Femur (tissue), 1 donor: Measurements from ENCODE around the gene IBA57.

ENCODE experiments used
- DNase-seq: peaks from one replicate; pipeline ENCODE4 v3.0.0-alpha.2; 2017

The IBA57 gene

DNA sequence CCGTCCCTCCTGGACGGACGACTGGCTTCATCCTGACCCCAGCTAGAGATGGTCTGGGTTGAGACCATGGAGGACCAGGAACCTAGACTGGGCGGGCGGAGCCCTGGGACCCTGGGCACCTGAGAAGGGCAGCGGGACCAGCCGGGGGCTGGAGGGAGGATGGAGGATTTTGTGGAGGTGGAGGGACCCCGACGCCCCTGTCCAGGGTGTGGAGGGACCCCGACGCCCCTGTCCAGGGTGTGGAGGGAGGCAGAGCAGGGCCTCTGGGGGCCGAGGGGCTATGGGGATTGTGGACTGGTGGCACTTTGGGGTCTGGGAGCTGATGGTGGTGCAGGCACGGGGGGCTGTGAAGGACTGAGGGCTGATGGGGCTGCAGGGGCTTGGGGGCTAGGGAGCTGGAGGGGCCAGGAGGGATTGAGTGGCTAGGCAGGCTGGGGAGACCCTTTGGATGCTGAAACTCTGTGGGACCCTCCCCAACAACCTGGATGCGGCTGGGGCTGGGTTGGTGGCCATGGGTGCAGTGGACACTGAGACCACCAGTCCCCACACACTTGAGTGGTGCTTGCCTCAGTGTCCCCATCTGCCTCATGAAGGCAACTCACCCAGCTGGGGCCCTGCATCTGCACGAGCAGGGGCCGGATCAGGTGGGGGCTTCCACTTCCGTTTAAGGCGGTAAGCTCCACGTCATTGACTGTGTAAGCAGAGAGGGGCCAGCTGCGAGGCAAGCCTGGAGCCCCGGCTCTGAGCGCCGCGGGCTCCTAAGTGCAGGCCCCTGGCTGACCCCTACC lies 8.5 kb upstream of the IBA57 start:
- no peak for DNase-seq

DNA sequence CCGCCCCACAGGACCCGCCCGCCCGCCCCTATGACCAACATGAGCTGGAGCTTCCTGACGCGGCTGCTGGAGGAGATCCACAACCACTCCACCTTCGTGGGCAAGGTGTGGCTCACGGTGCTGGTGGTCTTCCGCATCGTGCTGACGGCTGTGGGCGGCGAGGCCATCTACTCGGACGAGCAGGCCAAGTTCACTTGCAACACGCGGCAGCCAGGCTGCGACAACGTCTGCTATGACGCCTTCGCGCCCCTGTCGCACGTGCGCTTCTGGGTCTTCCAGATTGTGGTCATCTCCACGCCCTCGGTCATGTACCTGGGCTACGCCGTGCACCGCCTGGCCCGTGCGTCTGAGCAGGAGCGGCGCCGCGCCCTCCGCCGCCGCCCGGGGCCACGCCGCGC lies 7.9 kb upstream of the IBA57 start:
- DNase-seq: no peak

DNA sequence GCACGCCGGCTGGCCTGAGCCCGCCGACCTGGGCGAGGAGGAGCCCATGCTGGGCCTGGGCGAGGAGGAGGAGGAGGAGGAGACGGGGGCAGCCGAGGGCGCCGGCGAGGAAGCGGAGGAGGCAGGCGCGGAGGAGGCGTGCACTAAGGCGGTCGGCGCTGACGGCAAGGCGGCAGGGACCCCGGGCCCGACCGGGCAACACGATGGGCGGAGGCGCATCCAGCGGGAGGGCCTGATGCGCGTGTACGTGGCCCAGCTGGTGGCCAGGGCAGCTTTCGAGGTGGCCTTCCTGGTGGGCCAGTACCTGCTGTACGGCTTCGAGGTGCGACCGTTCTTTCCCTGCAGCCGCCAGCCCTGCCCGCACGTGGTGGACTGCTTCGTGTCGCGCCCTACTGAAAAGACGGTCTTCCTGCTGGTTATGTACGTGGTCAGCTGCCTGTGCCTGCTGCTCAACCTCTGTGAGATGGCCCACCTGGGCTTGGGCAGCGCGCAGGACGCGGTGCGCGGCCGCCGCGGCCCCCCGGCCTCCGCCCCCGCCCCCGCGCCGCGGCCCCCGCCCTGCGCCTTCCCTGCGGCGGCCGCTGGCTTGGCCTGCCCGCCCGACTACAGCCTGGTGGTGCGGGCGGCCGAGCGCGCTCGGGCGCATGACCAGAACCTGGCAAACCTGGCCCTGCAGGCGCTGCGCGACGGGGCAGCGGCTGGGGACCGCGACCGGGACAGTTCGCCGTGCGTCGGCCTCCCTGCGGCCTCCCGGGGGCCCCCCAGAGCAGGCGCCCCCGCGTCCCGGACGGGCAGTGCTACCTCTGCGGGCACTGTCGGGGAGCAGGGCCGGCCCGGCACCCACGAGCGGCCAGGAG lies 7.2 kb upstream of the IBA57 start:
- no peak for DNase-seq

DNA sequence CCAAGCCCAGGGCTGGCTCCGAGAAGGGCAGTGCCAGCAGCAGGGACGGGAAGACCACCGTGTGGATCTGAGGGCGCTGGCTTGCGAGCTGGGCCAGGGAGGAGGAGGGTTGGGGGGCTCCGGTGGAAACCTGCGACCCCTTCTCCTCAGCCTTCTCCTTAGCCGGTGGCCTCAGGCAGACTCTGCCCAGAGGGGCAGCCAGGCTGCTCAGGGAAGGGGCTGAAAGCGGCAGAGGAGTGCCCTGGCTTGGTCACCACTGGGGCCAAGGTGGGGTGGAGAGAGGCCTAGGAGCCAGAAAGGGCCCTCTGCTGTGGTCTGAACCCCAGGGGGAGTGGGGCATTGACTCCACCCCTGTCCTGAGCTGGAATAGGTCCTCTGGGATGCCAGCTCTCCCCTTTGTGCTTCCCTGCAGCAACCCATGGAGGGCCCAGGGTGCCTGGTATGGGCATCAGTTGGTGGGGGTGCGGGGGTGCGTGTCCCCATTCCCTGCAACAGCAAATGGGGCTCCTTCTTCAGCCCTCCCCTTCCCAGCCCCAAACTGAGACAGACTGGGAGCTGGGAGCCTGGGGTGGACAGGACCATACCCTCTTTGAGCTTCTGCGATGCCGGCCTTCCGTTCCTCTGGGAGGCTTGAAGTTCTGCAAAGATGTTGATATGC lies 6.5 kb upstream of the IBA57 start:
- no peak for DNase-seq

DNA sequence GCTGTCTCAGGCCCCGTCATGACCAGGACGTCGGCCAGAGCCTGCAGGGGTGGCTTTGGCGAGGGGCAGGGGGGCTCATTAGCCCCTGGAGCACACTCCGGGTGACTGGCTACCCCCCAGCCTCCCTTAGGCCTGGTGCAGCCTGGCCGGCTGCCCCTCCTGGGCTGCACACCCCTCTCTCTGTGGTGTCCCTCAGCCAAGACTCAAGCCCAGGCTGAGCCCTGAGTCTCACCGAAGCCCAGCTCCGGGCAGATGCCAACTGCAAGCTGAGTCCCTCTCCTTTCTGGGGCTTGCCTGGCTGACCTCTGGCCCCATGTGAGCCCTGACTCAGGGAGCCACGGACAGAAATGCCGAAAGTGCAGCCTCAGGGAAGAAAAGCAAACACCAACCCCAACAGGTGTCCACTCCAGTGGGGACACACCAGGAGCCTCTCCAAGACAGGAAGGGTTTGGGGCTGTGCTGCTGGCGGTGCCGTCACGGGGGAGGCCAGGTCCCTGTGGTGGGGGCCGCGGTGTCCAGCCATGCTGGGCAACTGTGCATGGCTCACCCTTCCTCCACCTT lies 5.3 kb upstream of the IBA57 start:
- DNase-seq: no peak

DNA sequence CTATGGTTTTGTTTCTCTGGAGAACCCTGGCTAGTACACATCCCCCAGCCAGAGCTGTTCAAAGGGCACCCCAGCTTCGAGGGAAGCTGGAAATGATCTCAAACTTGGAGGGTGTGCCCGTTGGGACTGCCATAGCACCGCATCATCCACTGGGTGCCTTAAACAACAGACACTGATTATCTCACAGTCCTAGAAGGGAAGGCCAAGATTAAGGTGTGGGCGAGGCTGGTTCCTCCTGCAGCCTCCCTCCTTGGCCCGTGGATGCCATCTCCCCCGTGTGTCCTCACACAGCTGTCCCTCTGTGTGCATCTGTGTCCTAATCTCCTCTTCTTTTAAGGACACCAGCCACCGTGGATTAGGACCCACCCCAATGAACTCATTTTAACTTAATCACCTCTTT lies 4.2 kb upstream of the IBA57 start:
- DNase-seq: no peak

DNA sequence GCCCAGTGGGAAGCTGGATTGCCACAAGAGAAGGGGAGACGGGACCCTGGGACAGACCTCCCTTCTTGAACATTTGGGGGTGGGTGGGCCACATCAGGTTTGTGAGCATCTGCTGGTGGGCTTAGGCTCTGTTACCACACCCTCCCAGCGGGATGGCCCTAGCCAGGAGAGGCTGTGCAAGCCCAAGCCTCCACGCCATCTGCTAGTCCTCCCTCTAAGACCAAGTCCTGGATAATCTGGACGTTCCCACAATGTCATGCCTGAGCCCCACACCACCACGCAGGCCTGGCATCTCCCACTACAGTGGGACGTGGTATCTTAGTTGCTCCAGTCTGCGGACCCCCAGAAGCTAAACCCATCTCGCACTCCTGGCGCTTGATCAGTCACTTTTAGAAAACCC lies 3.7 kb upstream of the IBA57 start:
- DNase-seq: no peak

DNA sequence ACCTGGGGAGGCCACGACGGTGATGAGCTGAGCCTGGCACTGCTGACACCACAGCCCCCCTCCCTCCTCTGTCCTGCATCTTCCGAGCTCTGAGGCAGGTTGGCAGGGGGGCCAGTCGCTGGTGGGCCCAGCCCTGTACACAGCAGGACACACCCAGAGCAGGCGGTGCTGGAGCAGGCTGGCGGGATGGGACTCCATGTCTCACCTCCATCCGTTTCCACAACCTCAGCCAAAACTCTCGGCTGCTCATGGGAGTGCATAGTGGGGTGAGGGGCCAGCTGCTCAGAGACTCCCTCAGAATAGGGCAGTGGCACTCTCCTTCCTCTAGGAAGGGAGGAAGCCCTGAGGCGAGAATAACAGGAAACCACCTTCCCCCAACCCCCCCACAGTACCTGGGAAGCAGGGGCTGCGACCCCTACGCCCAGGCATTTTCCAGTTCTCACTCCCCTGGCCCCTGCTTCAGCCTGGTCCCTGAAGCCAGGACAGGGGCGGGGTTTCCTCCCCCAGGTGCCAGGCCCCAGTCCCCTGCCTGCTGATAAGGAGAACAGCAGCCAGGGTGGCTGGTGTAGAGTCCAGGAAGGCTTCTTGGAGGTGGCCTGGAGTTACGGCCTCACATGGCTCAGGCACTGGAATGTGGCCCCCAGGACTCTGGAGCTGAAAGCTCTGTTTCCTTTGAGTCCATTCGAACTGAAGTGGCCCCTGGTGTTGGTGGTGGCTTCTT lies 3.2 kb upstream of the IBA57 start:
- DNase-seq: peak; percentile 72

DNA sequence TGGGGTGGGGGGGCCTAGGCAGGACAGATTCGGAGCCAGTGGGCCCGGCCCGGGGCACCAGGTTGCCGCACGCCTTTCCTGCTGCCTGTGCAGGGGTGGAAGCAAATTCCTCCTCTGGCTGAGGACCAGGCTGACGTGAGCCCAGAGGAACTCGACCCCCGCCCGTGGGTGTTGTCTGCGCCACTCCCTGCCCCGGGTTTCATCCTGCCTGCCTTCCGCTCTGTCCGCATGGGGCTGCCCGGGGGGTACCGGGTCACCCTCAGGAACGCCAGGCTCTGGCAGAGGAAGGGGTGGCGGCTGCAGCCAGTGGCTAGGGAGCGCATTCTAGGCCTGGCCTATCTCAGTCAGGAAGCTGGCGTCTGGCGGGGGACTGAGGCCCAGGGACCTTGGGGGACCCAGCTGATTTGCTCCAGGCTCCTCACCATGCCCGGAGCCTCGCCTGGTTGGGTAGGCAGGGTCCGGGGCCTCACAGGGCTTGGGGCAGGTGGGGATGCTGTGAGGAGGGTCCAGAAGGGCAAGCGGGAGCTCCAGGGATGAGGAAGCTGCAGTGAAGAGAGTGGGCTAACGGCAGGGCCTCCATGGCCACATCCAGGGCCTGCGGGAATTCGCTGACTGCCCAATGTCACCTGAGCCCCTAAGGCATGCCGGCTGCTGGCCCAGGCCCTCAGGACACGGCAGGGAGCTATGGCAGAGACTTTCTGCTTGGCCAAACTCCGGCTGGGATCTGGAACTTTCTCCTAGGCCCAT lies 2.4 kb upstream of the IBA57 start:
- peak; percentile 62 for DNase-seq

DNA sequence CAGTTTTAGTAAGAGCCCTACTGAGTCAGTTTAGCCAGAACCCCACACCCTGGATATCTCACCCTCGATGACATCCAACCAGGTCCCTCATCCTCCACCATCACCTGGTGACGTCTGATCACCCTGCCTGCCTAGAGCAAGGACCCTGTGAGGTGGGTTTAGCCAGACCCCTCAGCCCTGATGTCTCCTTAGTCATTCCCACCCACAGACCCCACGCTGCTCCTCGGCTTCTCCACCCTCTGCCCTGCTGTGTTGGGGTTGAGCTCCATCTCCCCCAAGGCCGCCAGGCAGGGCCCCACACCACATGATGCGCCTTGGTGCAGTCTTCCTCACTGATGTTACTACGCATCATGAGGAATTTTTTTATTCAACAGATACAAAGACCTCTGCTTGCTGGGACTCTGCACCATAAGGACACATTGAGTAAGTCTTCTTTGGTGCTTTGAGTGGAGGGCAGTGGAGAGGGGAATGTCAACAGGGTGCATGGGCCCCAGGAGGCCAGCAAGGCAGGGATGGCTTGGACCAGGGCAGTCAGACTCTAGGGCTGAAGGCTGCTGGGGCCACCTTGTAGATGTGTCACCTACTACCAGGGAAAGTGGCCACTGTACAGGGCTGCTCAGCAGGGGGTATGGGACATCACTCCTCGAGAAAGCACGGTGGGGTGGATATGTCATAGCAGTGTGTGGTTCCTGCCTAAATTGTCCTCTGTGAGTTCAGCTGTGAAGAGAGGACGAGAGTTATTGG lies 1.7 kb upstream of the IBA57 start:
- DNase-seq: no peak

DNA sequence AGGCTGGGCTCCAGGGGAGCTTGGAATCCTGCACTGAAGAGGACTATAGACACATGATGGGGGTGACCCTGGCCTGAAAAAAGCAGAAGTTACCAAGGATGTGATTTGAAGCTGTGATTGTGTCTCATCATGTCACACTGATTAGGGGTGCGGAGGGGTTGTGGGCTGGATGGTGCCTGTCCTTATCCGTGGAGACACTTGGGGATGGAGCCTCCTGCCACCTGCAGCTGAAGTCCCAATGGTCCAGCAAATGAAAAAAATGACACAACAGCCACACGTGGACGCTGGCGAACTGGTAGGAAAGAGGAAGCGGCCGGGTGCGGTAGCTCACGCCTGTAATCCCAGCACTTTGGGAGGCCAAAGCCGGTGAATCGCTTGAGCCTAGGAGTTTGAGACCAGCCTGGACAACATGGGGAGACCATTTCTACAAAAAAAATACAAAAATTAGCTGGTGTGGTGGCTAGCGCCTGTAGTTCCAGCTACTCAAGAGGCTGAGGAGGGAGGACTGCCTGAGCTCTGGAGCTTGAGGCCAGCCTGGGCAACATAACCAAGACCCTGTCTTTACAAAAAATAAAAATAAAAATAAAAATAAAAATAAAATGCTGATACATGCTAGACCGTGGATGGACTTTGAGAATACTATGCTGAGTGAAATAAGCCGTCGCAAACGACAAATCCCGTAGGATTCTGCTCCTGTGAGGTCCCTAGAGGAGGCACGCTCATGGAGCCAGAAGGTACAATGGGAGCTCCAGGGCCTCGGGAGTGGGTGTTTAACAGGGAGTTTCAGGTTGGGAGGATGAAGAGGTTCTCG lies 838 bp upstream of the IBA57 start:
- no peak for DNase-seq

DNA sequence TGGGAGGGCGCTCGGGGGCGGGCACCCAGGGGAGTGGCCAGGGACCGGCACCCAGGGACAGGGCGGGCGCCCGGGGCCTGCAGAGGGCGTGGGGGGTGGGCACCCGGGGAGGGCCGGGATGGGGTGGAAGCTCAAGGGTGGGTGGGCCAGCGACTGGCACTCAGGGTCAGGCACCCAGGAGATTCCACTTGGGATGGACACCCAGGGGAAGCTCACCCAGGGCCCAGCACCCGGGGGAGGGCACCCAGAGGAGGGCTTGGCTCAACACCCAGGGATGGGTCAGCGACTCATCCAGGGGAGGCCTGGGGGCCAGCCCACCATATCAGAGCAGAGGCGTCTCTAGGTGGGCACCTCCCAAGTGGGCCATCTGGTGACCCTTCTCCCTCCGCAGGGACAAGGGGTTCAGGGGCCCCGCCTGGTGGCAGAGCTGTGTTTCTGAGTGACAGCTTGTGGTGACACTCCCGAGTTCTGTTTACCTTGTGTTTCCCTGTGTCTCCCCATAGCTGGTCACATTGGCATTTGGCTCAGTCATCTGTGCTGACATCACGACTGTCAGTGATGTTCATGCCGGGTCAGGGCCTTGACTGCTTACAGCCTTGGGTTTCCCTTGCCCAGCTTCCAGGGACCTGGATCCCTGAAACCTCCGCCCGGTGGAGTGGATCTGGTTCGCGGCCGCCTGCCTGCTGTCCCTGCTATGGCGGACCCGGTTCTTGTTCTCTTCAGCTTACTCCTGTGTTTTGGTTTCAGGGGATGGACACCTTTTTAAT lies 749 bp downstream of the IBA57 start:
- DNase-seq: peak; percentile 85

DNA sequence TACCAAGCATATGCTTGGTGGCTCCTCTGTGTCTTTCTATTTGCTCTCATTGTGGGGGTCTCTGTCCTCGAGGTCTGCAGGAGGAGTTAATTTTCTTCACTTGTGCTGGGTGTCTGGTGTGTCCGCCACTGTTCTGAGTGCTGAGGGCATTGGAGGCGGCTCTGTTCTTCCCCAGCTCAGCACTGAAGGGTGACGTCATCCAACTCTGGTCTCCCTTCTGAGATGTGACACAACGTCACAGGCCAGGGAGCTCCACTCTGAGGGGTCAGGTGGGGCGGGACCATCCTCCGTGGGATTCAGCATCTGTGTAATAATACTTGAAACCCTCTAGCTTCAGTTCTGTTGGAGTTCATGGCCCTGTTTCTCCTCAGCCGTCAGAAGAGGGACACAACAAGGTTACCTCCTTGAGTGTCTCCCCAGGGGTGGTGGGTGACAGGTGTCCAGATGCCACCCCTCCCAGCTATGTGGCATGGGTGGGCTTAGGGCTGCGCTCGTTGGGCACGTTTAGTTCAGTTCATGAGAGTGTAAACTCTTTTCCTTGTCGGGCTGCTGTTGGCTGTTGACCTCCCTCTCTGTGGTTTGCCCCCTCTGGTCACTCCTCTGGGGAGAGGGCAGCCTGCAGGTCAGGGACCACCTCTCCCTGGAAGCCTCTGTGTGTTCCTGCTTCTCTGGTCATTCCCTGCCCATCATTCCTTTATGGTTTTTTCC lies 3.1 kb downstream of the IBA57 start:
- no peak for DNase-seq

DNA sequence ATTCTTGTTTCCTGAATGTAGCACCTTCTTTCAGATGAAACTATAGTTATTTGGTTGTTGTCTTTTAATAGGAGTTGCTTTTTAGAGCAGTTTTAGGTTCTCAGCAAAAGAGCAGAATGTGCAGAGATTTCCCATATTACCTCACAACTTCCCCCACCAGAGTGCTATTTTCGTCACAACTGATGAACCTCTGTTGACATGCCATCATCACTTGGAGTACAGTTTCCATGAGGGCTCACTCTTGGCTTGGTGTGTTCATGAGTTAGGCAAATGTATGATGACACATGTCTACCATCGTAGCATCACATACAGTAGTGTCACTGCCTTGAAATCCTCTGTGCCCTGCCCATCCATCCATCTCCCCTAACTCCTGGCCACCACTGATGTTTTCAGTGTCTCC lies 3.7 kb downstream of the IBA57 start:
- DNase-seq: no peak

DNA sequence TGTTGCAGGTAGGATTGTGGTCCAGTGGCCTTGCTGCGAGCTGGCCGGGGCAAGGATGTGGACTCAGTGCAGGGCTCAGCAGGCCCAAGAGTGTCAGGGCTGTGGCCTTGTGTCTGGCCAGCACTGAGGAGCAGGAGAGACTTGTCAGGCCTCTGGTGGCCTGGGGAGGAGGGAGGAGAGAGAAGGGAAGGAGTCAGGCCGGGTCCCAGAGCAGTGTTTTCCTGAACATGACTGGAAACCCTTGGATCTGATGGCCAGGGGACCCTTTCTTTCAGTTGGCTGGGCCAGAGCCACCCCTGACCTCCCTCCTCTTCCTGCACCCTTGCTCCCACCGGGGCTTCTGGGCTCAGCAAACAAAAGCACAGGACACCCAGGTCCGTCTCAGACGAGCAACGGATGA lies 5.1 kb downstream of the IBA57 start:
- DNase-seq: no peak

DNA sequence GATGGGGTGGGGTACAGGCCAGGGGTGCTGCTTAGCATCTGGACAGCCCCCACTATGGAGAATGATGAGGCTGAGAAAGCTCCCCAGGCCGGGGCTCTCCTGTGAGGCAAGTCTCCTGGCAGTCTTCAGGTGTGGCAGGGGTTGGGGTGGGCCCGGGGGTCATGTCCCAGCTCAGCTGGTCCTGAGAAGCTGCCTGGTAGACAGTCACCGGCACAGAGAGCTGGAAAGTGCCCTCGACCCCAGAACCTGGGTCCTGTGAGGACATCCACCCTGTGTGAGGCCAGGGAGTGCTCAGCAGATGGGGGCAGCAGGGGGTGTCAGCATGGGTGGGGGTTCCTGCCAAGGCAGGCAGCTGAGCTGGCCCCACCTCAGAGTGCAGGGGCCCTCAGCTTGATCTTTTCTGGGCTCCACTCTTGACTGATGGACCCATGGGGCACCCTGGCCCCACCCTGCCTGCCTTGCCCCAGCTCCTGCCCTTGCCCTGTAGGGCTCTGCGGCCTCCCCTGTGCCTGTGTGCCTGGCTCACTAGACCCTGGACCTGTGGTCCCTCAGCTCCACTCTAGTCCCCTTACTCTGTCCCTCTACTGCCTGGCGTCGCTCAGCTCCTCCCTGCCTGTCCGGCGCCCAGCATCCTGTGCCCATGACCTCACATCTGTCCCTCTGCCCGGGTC lies 5.8 kb downstream of the IBA57 start:
- no peak for DNase-seq

DNA sequence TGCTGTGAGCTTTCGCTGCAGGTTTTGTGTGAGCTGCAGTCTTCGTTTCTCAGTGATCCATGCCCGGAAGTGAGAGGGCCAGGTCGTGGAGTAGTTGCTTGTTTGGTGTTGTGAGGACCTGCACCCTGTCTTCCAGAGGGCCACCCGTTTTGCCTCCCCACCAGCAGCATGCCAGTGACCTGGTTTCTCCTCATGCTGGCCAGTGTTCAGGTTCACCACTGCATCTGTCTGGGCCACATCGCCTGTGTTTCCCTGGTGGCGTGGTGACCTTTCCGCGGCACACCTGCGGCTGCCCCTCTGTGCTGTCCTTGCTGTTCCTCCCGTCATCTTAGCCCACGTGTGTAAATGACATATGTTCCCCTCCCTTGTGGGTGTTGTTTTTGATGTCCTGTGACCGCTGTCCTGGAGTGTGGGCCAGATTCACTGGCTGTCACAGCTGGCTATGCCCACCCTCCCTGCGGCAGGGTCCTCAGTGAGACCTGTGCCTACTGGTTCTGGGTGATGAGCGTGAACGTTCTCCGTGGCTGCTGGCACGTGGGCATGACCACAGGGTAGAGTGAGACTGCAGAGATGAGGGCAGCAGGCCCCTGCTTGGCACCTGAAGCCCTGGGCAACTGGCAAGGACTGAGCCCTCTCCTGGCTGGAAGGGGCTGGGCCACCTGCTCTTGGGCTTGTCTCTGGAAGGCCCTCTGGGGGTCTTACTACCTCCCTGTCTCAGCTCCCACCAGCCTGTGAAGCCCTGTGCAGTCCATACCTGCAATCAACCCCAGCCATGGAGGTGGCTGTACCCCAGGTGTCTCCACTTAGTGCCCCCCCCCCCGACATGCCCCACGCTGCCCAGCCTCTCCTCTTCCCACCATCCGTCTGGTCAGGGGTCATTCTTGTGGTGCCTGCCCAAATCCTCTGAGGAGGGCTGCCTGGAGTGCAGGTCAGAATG lies 7.3 kb downstream of the IBA57 start:
- DNase-seq: no peak
